Liver (tissue), 6 donors: ENCODE results near the gene RCOR2. TPM values are rescaled to one million over a fixed set of nuclear protein-coding genes. Genes with fewer than 3 reads are reported as not detected.

ENCODE experiments used
- MAX ChIP-seq: IDR thresholded peaks from 2 replicates; pipeline ENCODE4 v1.6.1; 2016; ENCODE audit warnings: antibody characterized with exemption
- polyA plus RNA-seq, 2 donors: library from polyadenylated mRNA; stranded (reverse) in 1 of 2; unstranded in 1 of 2; fragments of 200-250 nt in 1 of 2; fragments of >200 nt in 1 of 2; fragmentation: Nextera tagmentation in 1 of 2; extraction: Ambion mirVana in 1 of 2; gene quantifications; one replicate each; pipeline versions ENCODE4 v1.2.1 to v1.2.3, GENCODE V29; 2013 to 2015
- small RNA-seq: library from RNA; depleted of rRNA; stranded (forward); fragments of <200 nt; gene quantifications from one replicate; pipeline ENCODE3, GENCODE V24; 2014
- total RNA-seq, 2 donors: library from RNA; depleted of rRNA; stranded (reverse); fragments of >200 nt; gene quantifications; one replicate each; pipeline ENCODE4 v1.2.3, GENCODE V29; 2014
- donor health status: healthy.
- donor health status: healthy.
- donor health status: healthy.

The RCOR2 gene
- total and polyA plus RNA-seq, 4 donors: 0.05 to 0.19 TPM; not detected in 2

DNA sequence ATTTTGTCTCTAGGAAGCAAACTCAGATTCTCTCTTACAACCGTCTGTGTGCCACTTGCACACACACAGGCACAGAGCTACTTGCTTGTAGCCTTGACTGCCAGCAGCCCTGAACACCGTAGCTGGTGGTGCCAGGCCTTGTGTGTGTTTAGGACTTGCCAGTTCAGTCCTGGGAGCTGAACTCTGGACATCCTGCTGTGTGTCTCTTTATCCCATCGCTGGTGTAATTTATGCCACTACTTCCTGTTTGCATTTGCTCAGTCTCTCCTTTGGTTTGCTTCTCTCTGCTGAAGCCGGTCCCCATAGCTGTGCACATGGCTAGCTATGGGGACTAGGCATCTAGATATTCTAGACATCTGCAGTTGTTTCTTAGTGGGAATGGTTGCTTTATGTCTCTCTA lies 54.0 kb downstream of the RCOR2 start (continued):
- no peak for TF ChIP-seq MAX

Small RNA genes within 50 kb of the gene (small RNA-seq; reads per million reads assigned to genes)
- not detected for gene RNU6-1306P

Other genes with a start within 250 kb of the RCOR2 start
- 10 to 100 TPM; 24.5 to 33.6 TPM for gene ATL3, start 245.8 kb downstream of the RCOR2 start, total RNA-seq
- 1 to 10 TPM; 5.9 to 7.9 TPM for gene ATL3, start 245.8 kb downstream of the RCOR2 start, polyA plus RNA-seq
- 10 to 100 TPM; 29.7 to 31.0 TPM for gene RTN3, start 235.7 kb downstream of the RCOR2 start, total RNA-seq
- 10 to 100 TPM; 31.9 to 49.3 TPM for gene RTN3, start 235.7 kb downstream of the RCOR2 start, polyA plus RNA-seq
- 10 to 100 TPM in 1 of 2 donors, 1 to 10 TPM in 1; 8.4 to 12.1 TPM for gene ZFTA, start 148.4 kb downstream of the RCOR2 start, total RNA-seq
- gene ZFTA, start 148.4 kb downstream of the RCOR2 start, polyA plus RNA-seq: 1 to 10 TPM; 1.7 to 5.2 TPM
- gene SPINDOC, start 103.7 kb downstream of the RCOR2 start, total RNA-seq: 1 to 10 TPM; 3.2 to 3.8 TPM
- gene SPINDOC, start 103.7 kb downstream of the RCOR2 start, polyA plus RNA-seq: 1 to 10 TPM in 1 of 2 donors, under 1 TPM in 1; 0.42 to 2.6 TPM
- gene MARK2, start 78.1 kb downstream of the RCOR2 start, total RNA-seq: 10 to 100 TPM in 1 of 2 donors, 1 to 10 TPM in 1; 9.5 to 11.6 TPM
- gene MARK2, start 78.1 kb downstream of the RCOR2 start, polyA plus RNA-seq: 1 to 10 TPM; 3.4 to 6.6 TPM
- gene NAA40, start 21.8 kb upstream of the RCOR2 start, total RNA-seq: 1 to 10 TPM; 5.4 to 7.3 TPM
- 1 to 10 TPM; 3.0 to 4.1 TPM for gene NAA40, start 21.8 kb upstream of the RCOR2 start, polyA plus RNA-seq
- gene COX8A, start 57.5 kb upstream of the RCOR2 start, total RNA-seq: 100 to 1,000 TPM; 250 to 368 TPM
- gene COX8A, start 57.5 kb upstream of the RCOR2 start, polyA plus RNA-seq: 100 to 1,000 TPM; 359 to 586 TPM
- gene OTUB1, start 69.3 kb upstream of the RCOR2 start, total RNA-seq: 10 to 100 TPM; 18.8 to 21.9 TPM
- 10 to 100 TPM; 35.1 to 44.6 TPM for gene OTUB1, start 69.3 kb upstream of the RCOR2 start, polyA plus RNA-seq
- gene FLRT1, start 118.8 kb upstream of the RCOR2 start, total RNA-seq: under 1 TPM in 1 of 2 donors, not detected in 1; 0.05 TPM
- gene FLRT1, start 118.8 kb upstream of the RCOR2 start, polyA plus RNA-seq: under 1 TPM; 0.02 to 0.32 TPM
- gene MACROD1, start 248.9 kb upstream of the RCOR2 start, total RNA-seq: 10 to 100 TPM in 1 of 2 donors, 1 to 10 TPM in 1; 8.9 to 12.6 TPM
- 10 to 100 TPM; 13.5 to 25.9 TPM for gene MACROD1, start 248.9 kb upstream of the RCOR2 start, polyA plus RNA-seq